Ishikawa (cell line): ENCODE results near the gene OXER1.

ENCODE experiments used
- CEBPB ChIP-seq: IDR thresholded peaks from 2 replicates; pipeline ENCODE4 v1.6.1; 2012
- CREB1 ChIP-seq: IDR thresholded peaks from 2 replicates; pipeline ENCODE4 v1.6.1; 2012; ENCODE audit warnings: low read depth
- EGR1 ChIP-seq: IDR thresholded peaks from 2 replicates; pipeline ENCODE4 v1.6.1; 2012
- EP300 ChIP-seq: IDR thresholded peaks from 2 replicates; pipeline ENCODE4 v1.6.1; 2012; ENCODE audit warnings: borderline replicate concordance
- FOXM1 ChIP-seq: IDR thresholded peaks from 2 replicates; pipeline ENCODE4 v1.6.1; 2012; ENCODE audit warnings: low read depth, borderline replicate concordance
- NFIC ChIP-seq: IDR thresholded peaks from 2 replicates; pipeline ENCODE4 v1.6.1; 2012
- RAD21 ChIP-seq: IDR thresholded peaks from 2 replicates; pipeline ENCODE4 v1.6.1; 2012; ENCODE audit warnings: low read depth
- TAF1 ChIP-seq: IDR thresholded peaks from 2 replicates; pipeline ENCODE4 v1.6.1; 2012; ENCODE audit warnings: low read depth, mild to moderate bottlenecking
- TCF12 ChIP-seq: IDR thresholded peaks from 2 replicates; pipeline ENCODE4 v1.6.1; 2012; ENCODE audit warnings: low read depth
- TEAD4 ChIP-seq: IDR thresholded peaks from 2 replicates; pipeline ENCODE4 v1.6.1; 2012
- YY1 ChIP-seq: IDR thresholded peaks from 2 replicates; pipeline ENCODE4 v1.6.1; 2012; ENCODE audit warnings: low read depth
- TF ChIP-seq, protein P1 (sequence below): IDR thresholded peaks from 2 replicates; pipeline ENCODE4 v1.6.1; 2012
- TF ChIP-seq, protein P2 (sequence below): IDR thresholded peaks from 2 replicates; pipeline ENCODE4 v1.6.1; 2012

- TF ChIP-seq EGR1 (no peak), TAF1 (no peak), EP300 (no peak), YY1 (no peak), CREB1 (no peak), RAD21 (no peak), CEBPB (no peak), FOXM1 (no peak), NFIC (no peak), TEAD4 (no peak), TCF12 (no peak)
- TF ChIP-seq, protein P1, sequence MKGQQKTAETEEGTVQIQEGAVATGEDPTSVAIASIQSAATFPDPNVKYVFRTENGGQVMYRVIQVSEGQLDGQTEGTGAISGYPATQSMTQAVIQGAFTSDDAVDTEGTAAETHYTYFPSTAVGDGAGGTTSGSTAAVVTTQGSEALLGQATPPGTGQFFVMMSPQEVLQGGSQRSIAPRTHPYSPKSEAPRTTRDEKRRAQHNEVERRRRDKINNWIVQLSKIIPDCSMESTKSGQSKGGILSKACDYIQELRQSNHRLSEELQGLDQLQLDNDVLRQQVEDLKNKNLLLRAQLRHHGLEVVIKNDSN = no peak
- TF ChIP-seq, protein P2, sequence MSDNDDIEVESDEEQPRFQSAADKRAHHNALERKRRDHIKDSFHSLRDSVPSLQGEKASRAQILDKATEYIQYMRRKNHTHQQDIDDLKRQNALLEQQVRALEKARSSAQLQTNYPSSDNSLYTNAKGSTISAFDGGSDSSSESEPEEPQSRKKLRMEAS = no peak
These were observed 37.0 kb upstream of the OXER1 start for GRCh38 chr2:42800981-42801380.
